IgD-negative memory B cell (primary cell): ENCODE measurements around the gene RRM1. TPM values are rescaled to one million over a fixed set of nuclear protein-coding genes. Genes with fewer than 3 reads are reported as not detected.
A peak's percentile ranks its signal among the peaks of the same experiment; 100 is the strongest.

ENCODE experiments used
- H3K27ac Mint-ChIP-seq, 3 donors: one replicate each; pipeline ENCODE4 v1.8.0; 2020 to 2022; ENCODE audit warnings: mild to moderate bottlenecking in 3 of 3, mixed read lengths in 3 of 3, moderate library complexity in 1 of 3
- H3K27me3 Mint-ChIP-seq: one replicate; pipeline ENCODE4 v1.8.0; 2021; ENCODE audit warnings: mixed read lengths
- H3K36me3 Mint-ChIP-seq: one replicate; pipeline ENCODE4 v1.8.0; 2020; ENCODE audit warnings: mild to moderate bottlenecking, mixed read lengths
- H3K4me1 Mint-ChIP-seq, 3 donors: one replicate each; pipeline ENCODE4 v1.8.0; 2020 to 2022; ENCODE audit warnings: mixed read lengths in 3 of 3, mild to moderate bottlenecking in 1 of 3
- H3K4me3 Mint-ChIP-seq, 4 donors: one replicate each; pipeline ENCODE4 v1.8.0; 2020 to 2022; ENCODE audit warnings: mild to moderate bottlenecking in 4 of 4, mixed read lengths in 4 of 4, moderate library complexity in 3 of 4
- H3K9me3 Mint-ChIP-seq, 3 donors: one replicate each; pipeline ENCODE4 v1.8.0; 2020 to 2021; ENCODE audit warnings: mixed read lengths in 3 of 3, mild to moderate bottlenecking in 1 of 3
- polyA plus RNA-seq: library from polyadenylated mRNA; unstranded; fragments of 300-500 nt; fragmentation: Illumina TruSeq; gene quantifications from one replicate; pipeline ENCODE4 v1.2.3, GENCODE V29; 2021

Gene RRM1
- polyA plus RNA-seq, 1 donor from 2014 or later = 16.6 TPM

- H3K36me3 Mint-ChIP-seq = peaks cover 9% of the 10 kb centered on the region
- no peaks in the 10 kb centered on the region for H3K27me3 Mint-ChIP-seq
- H3K4me3 Mint-ChIP-seq = no peak overlapping the region
- no peaks in the 10 kb centered on the region for H3K9me3 Mint-ChIP-seq
- H3K4me1 Mint-ChIP-seq = peaks cover 9 to 22% (median 19%) of the 10 kb centered on the region in 3 donors
- H3K27ac Mint-ChIP-seq = peak overlapping the region; percentile 0 to 61 (median 9)
Measured at GRCh38 chr11:4065601-4066377, 28.8 kb upstream of the RRM1 start.

DNA sequence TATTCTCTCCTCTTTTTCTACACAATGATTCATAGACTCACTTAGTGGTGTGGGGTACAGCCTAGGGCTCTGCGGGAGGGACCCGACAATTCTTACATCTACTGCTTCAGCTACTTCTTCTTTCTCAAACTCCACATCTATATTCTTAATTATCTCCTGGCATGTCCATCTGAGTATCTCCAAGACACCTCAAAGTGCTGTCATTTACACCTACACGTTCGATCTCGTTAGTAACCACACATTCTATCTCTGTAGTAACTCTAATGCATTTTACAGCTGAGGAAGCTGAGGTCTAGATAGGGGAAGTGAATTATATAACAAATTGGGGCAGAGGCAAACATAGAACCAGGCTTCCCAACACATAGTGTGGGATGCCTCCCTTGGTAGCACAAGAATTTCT lies 27.7 kb upstream of the RRM1 start:
- peak overlapping the region; percentile 0 to 14 (median 1) for H3K27ac Mint-ChIP-seq
- peaks cover 6% of the 10 kb centered on the region for H3K36me3 Mint-ChIP-seq
- H3K4me1 Mint-ChIP-seq = peaks cover 11 to 23% (median 19%) of the 10 kb centered on the region in 3 donors
- H3K4me3 Mint-ChIP-seq = peak overlapping the region in 1 of 4 donors; percentile 1
- H3K27me3 Mint-ChIP-seq = no peaks in the 10 kb centered on the region
- H3K9me3 Mint-ChIP-seq = no peaks in the 10 kb centered on the region

DNA sequence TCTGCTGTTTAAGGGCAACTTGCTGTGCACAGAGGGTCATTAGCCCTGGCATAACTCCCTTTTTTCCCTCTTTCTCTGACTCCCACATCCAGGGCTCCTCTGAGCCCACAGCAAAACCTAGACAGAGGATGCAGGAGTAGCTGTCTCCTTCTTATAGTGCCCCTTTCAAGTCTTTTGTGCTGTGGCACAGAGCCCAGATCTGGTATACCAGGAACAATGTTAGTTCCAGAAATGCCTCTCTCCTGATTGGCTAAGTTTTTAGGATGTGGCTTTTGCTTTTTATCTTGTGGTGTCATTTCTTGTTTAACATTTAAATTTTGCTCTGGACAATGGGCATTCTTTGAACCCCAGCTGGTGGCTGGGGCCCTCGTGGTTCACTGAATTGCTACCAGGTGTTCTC lies 25.6 kb upstream of the RRM1 start:
- no peak overlapping the region for H3K4me3 Mint-ChIP-seq
- H3K36me3 Mint-ChIP-seq = peaks cover 5% of the 10 kb centered on the region
- H3K9me3 Mint-ChIP-seq = no peaks in the 10 kb centered on the region
- H3K27ac Mint-ChIP-seq = peak overlapping the region; percentile 30 to 78 (median 63)
- no peaks in the 10 kb centered on the region for H3K27me3 Mint-ChIP-seq
- H3K4me1 Mint-ChIP-seq = peaks cover 14 to 32% (median 25%) of the 10 kb centered on the region in 3 donors

DNA sequence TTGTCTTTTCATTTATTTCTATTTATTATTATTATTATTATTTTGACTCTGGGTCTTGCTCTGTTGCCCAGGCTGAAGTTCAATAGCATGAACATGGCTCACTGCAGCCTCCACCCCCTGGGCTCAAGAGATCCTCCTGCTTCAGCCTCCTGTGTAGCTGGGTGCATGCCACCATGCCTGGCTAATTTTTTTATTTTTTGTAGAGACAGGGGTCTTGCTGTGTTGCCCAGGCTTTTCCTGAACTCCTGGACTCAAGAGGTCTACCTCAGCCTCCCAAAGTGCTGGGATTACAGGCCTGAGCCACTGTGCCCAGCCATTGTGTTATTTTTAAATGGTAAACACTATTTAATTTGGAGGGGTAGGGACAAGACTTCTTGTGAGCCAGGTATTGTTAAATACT lies 23.3 kb upstream of the RRM1 start:
- Mint-ChIP-seq H3K4me1 (peaks cover 11 to 28% (median 18%) of the 10 kb centered on the region in 3 donors), H3K4me3 (no peak overlapping the region), H3K27me3 (no peaks in the 10 kb centered on the region), H3K27ac (peak overlapping the region in 1 of 3 donors; percentile 88), H3K36me3 (peaks cover 5% of the 10 kb centered on the region), H3K9me3 (no peaks in the 10 kb centered on the region)

GRCh38 chr11:4071914-4072313 lies 22.7 kb upstream of the RRM1 start:
- H3K9me3 Mint-ChIP-seq = no peaks in the 10 kb centered on the region
- H3K27me3 Mint-ChIP-seq = no peaks in the 10 kb centered on the region
- peaks cover 10 to 22% (median 12%) of the 10 kb centered on the region in 3 donors for H3K4me1 Mint-ChIP-seq
- H3K36me3 Mint-ChIP-seq = peaks cover 5% of the 10 kb centered on the region
- H3K4me3 Mint-ChIP-seq = no peak overlapping the region
- peak overlapping the region in 1 of 3 donors; percentile 88 for H3K27ac Mint-ChIP-seq

- Mint-ChIP-seq H3K27me3 (no peaks in the 10 kb centered on the region), H3K4me1 (peaks cover 7 to 17% (median 9%) of the 10 kb centered on the region in 3 donors), H3K4me3 (no peak overlapping the region), H3K36me3 (peaks cover 5% of the 10 kb centered on the region), H3K27ac (peak overlapping the region; percentile 8 to 88 (median 72)), H3K9me3 (no peaks in the 10 kb centered on the region)
Measured at GRCh38 chr11:4072668-4073285, 21.8 kb upstream of the RRM1 start.

- Mint-ChIP-seq H3K9me3 (no peaks in the 10 kb centered on the region), H3K4me3 (no peak overlapping the region), H3K27ac (no peak overlapping the region), H3K27me3 (no peaks in the 10 kb centered on the region), H3K36me3 (peaks cover 4% of the 10 kb centered on the region), H3K4me1 (peaks cover 5 to 13% (median 8%) of the 10 kb centered on the region in 3 donors)
Measured at GRCh38 chr11:4074266-4074665, 20.3 kb upstream of the RRM1 start.

DNA sequence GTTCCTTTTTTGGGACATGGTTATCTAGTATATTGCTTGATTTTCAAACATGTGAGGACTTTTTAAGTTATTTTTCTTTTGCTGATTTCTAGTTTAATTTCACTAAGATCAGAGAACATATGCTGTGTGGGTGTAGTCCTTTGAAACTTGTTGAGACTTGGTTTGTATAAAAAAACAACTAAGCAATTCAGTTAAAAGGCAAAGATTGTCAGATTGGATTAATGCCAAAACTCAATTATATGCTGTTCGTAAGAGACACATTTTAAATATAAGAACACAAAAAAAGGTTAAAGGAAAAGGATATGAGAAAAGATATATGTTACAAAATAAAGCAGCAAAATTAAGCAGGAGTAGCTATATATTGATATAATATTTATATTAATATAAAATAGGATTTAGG lies 17.8 kb upstream of the RRM1 start:
- H3K36me3 Mint-ChIP-seq = peaks cover 1% of the 10 kb centered on the region
- no peak overlapping the region for H3K4me3 Mint-ChIP-seq
- no peaks in the 10 kb centered on the region for H3K9me3 Mint-ChIP-seq
- H3K27me3 Mint-ChIP-seq = no peaks in the 10 kb centered on the region
- H3K4me1 Mint-ChIP-seq = peaks cover 3 to 9% (median 6%) of the 10 kb centered on the region in 3 donors
- no peak overlapping the region for H3K27ac Mint-ChIP-seq

DNA sequence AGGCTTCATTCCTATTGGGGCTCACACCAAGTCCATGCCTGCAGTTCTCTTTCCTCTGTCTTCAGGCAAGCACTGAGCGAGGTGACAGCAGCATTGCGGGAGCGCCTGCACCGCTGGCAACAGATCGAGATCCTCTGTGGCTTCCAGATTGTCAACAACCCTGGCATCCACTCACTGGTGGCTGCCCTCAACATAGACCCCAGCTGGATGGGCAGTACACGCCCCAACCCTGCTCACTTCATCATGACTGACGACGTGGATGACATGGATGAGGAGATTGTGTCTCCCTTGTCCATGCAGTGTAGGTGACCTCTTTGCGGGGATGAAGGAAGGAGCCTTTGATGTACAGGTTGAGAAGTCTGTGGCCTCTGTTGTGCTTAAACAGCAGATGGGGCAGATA lies 11.4 kb upstream of the RRM1 start:
- Mint-ChIP-seq H3K36me3 (peaks cover 9% of the 10 kb centered on the region), H3K4me3 (no peak overlapping the region), H3K4me1 (peaks cover 2 to 11% (median 5%) of the 10 kb centered on the region in 3 donors), H3K27me3 (no peaks in the 10 kb centered on the region), H3K9me3 (no peaks in the 10 kb centered on the region), H3K27ac (peak overlapping the region in 1 of 3 donors; percentile 19)

- no peaks in the 10 kb centered on the region for H3K9me3 Mint-ChIP-seq
Measured at GRCh38 chr11:4084406-4085125, 10.0 kb upstream of the RRM1 start.

DNA sequence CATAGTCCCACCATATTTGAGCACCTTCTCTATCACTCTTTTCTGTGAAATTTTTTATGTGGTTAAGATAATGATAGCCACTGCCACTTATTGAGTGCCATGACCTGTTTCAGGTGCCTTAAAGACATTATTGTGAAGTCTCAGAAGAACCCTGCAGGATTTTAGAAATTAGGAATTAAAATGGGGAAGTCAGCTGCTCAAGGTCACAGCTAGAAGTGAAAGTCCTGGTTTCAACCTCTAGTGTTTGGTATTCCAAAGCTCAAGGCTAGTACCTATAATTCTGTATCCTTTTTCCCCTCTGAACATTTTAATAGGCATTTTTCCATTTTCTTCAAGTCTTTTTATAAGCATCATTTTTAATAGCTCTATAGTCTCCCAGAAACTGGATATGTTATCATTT lies 9.0 kb upstream of the RRM1 start:
- Mint-ChIP-seq H3K9me3 (no peaks in the 10 kb centered on the region), H3K4me1 (peaks cover 14 to 20% (median 15%) of the 10 kb centered on the region in 3 donors), H3K4me3 (no peak overlapping the region), H3K27ac (no peak overlapping the region), H3K27me3 (no peaks in the 10 kb centered on the region), H3K36me3 (peaks cover 9% of the 10 kb centered on the region)

More at GRCh38 chr11:4084406-4085125, 10.0 kb upstream of the RRM1 start:
- Mint-ChIP-seq H3K4me3 (peak overlapping the region in 1 of 4 donors; percentile 3), H3K4me1 (peaks cover 5 to 11% (median 7%) of the 10 kb centered on the region in 3 donors), H3K27me3 (no peaks in the 10 kb centered on the region), H3K36me3 (peaks cover 9% of the 10 kb centered on the region), H3K27ac (no peak overlapping the region)

DNA sequence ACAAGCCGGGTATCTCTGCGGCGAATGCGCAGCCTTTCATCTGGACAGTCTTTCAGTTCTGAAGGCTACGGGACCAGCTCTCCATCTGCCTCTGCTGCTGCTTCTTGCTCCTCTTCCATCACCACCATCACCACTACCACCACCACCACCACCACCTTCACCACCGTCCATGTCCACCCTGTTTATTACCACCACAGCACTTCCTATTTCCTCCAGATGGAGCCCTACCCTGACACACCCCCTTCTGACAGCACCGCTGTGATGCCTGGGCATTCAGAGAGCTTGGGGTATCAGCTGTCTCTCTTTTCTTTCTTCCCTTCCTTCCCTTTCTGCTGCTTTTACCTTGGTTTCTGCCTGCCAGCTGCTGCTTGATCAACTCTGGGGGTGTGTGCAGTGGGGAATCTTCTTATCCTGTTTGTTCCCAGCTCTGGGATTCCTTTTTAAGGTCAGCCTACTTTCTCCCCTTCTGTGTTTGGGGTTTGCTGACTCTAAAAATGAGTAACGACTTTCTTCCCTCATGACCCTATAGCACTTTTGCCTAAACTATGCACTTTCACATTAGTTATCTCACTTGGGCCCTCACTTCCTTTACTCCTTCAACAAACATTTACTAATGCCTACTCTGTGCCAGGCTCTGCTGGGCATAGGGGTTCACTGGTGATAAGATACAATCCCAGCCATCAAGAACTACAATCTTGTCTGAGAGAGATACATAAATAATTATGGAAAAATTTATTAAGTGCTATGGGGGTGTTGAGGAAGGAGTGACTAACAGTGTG lies 7.8 kb upstream of the RRM1 start:
- Mint-ChIP-seq H3K27me3 (no peaks in the 10 kb centered on the region), H3K36me3 (peaks cover 8% of the 10 kb centered on the region), H3K9me3 (no peaks in the 10 kb centered on the region), H3K4me3 (peak overlapping the region in 1 of 4 donors; percentile 25), H3K27ac (peak overlapping the region in 2 of 3 donors; percentile 6 to 58), H3K4me1 (peaks cover 15 to 20% (median 18%) of the 10 kb centered on the region in 3 donors)

GRCh38 chr11:4087551-4087950 lies 7.0 kb upstream of the RRM1 start:
- Mint-ChIP-seq H3K9me3 (no peaks in the 10 kb centered on the region), H3K4me3 (peak overlapping the region in 1 of 4 donors; percentile 25), H3K27me3 (no peaks in the 10 kb centered on the region), H3K27ac (peak overlapping the region in 2 of 3 donors; percentile 6 to 58), H3K4me1 (peaks cover 15 to 20% (median 20%) of the 10 kb centered on the region in 3 donors), H3K36me3 (peaks cover 8% of the 10 kb centered on the region)

DNA sequence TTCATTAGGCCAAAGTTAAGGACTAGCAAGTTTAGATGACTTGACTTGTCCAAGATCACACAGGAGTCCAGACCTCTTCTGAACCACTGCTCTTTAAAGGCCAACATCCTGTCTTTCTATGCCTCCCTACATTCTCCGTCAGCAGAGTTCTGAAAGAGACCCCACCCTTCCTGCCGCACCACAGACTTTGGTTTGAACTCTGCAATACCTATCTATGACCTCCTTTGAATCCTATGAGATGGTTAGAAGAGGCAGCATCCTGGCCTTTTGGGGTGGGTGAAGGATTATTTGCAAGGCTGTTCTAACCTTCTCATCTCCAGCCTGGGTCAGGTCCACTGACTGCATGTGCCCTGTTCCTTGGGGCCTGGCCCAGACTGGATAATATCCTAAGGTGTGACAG lies 4.3 kb upstream of the RRM1 start:
- H3K27ac Mint-ChIP-seq = peak overlapping the region; percentile 33 to 92 (median 86)
- H3K9me3 Mint-ChIP-seq = no peaks in the 10 kb centered on the region
- peak overlapping the region; percentile 1 to 71 (median 40) for H3K4me3 Mint-ChIP-seq
- peaks cover 6% of the 10 kb centered on the region for H3K36me3 Mint-ChIP-seq
- peaks cover 22 to 33% (median 22%) of the 10 kb centered on the region in 3 donors for H3K4me1 Mint-ChIP-seq
- H3K27me3 Mint-ChIP-seq = no peaks in the 10 kb centered on the region
